ENCODE data around the gene VWF.
A peak's percentile ranks its signal among the peaks of the same experiment; 100 is the strongest.

Gene VWF

DNA sequence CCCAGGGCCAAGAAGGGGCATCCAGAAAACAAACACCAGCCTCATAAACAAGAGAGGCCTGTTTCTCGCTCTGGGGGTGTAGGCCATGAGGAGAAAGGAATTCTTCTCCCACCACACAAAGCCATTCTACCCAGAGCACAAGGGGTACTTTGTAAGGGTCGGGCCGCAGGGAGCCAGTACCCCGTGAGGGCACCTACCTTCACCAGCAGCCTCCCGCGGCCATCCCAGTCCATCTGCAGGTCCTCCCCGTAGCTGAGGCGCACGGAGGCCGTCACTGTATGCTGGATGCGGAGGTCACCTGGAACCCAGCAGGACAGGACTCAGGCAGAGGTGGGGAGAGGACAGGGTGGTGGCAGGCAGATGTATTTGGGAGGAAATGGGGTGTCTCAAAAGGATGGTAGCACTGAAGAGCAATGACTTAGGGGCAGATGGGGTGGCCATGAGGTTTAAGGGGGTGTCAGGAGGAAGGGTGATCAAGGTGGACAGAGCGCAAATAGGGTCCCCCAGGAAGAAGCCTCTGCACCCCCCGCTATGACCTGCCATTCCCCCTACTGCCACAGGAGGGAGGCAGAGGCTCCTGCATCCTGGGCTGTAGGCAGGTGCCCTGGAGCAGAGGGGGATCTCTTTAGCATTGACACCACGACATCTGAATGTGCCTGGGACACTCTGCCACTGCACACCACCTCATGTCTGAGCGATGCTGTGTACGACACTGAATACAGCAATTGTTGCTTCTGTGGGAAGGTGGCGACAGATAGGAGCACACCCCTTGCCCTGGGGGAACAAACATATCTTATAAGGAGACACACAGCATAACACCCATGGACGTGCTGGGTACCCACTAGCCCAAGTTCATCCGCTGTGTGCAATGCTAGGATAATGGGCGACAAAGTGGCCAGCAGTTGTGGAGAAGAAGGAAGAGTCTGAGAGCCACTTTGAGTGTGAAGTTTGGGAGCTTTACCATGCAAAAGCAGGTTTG is 61.4 kb downstream of the VWF start:
- no peak for DNase-seq (ENCODE audit: low read depth, low spot score)

DNA sequence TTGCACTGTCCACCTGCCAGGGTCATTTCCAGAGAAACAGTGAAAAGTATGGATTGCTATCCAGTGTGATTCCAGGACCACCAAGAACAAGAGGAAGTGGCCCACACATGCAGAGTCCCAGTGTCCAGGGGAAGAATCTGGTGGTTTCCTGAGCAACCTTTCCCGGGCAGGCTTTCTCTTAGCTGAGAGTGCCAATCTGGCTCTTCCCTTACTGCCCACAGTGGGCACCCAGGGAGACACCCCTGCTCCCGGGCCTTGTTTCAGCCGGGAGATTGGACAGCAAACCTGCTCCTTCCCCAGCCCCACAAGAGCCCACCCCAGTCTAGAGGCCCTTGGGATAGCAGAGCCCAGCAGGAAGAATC is 62.1 kb downstream of the VWF start:
- DNase-seq (ENCODE audit: low read depth, low spot score) = no peak
- no peak overlapping the region for H3K9ac ChIP-seq (ENCODE audit: insufficient read length)
- no peaks in the 10 kb centered on the region for H3K36me3 ChIP-seq (ENCODE audit: insufficient read depth, low read length)
- H3K9me3 ChIP-seq (ENCODE audit: low read depth, low read length) = no peaks in the 10 kb centered on the region
- no peak overlapping the region for H3K4me3 ChIP-seq
- H3K27ac ChIP-seq = no peak overlapping the region
- TF ChIP-seq FOXP2 (optimal IDR thresholded peaks at IDR 0.05; ENCODE audit: control extremely low read depth, extremely low read length, insufficient read depth) (no peak), EZH2 (IDR thresholded peaks at IDR 0.05) (no peak), POLR2AphosphoS5 (IDR thresholded peaks at IDR 0.05; ENCODE audit: borderline replicate concordance, low read depth, low read length) (no peak)

More for the DNA sequence above, 61.4 kb downstream of the VWF start:
- Histone ChIP-seq H3K9ac (ENCODE audit: insufficient read length) (no peak overlapping the region), H3K9me3 (ENCODE audit: low read depth, low read length) (no peaks in the 10 kb centered on the region), H3K27ac (no peak overlapping the region), H3K4me3 (no peak overlapping the region), H3K36me3 (ENCODE audit: insufficient read depth, low read length) (no peaks in the 10 kb centered on the region)
- TF ChIP-seq POLR2AphosphoS5 (IDR thresholded peaks at IDR 0.05; ENCODE audit: borderline replicate concordance, low read depth, low read length) (no peak), EZH2 (IDR thresholded peaks at IDR 0.05) (no peak), FOXP2 (optimal IDR thresholded peaks at IDR 0.05; ENCODE audit: control extremely low read depth, extremely low read length, insufficient read depth) (no peak)

DNA sequence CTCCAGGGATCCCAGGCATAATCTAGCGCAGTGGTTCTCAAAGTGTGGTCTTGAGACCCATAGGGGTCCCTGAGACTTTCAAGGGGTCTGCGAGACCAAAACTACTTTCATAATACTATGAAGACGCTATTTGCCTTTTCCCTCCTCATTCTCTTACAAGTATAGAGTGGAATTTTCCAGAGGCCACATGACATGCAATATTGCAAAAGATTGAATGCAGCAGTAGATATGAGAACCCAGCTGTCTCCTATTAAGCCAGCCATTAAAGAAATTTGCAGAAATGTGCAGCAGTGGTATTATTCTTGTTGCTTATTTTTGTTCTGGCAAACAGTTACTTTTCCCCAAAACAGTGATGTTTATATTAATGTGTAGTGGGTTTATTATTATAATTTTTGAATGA is 62.8 kb downstream of the VWF start:
- peak; percentile 24 for DNase-seq (ENCODE audit: low read depth, low spot score)
- Histone ChIP-seq H3K4me3 (no peak overlapping the region), H3K9ac (ENCODE audit: insufficient read length) (peak overlapping the region; percentile 4), H3K27ac (peak overlapping the region; percentile 19; the same call in 1 of the 2 replicates), H3K9me3 (ENCODE audit: low read depth, low read length) (no peaks in the 10 kb centered on the region), H3K36me3 (ENCODE audit: insufficient read depth, low read length) (no peaks in the 10 kb centered on the region)
- TF ChIP-seq FOXP2 (optimal IDR thresholded peaks at IDR 0.05; ENCODE audit: control extremely low read depth, extremely low read length, insufficient read depth) (no peak), POLR2AphosphoS5 (IDR thresholded peaks at IDR 0.05; ENCODE audit: borderline replicate concordance, low read depth, low read length) (no peak), EZH2 (IDR thresholded peaks at IDR 0.05) (no peak)

DNA sequence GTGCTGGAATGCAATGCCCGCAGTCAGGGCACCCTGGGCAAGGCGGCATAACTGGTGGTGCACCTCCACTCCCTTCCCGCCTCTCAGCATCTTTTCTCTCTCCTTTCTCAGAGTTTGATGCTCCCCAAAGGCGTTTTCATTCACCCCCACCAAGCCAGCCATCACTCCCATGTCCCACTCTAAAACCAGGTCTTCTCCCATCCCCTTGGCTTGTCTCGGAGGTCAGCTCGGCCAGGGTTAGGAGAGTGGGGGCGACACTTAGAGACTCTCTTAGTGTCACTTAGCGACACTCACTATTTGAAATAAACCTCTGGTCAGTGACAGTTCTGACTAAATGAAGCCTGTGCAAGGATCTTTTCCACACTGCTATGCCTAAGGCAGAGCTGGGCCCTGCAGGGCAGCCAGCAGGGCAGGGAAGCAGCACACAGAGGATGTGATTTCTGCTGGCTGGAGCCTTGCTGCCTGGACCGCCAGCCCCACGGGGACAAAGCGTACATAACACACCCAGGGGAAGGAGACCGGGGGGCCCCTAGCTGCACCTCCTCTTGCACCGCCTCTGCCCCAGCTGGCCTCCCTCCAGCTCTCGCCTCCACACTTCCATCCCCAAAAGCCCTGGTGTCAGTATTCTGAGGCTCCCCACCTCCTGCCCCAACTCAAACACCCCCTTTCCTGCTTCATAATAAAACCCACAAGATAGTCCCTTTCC is 64.5 kb downstream of the VWF start:
- DNase-seq (ENCODE audit: low read depth, low spot score) = no peak
- Histone ChIP-seq H3K36me3 (ENCODE audit: insufficient read depth, low read length) (no peaks in the 10 kb centered on the region), H3K27ac (no peak overlapping the region), H3K9ac (ENCODE audit: insufficient read length) (no peak overlapping the region), H3K9me3 (ENCODE audit: low read depth, low read length) (no peaks in the 10 kb centered on the region), H3K4me3 (no peak overlapping the region)
- TF ChIP-seq FOXP2 (optimal IDR thresholded peaks at IDR 0.05; ENCODE audit: control extremely low read depth, extremely low read length, insufficient read depth) = no peak
- TF ChIP-seq POLR2AphosphoS5 (IDR thresholded peaks at IDR 0.05; ENCODE audit: borderline replicate concordance, low read depth, low read length) = no peak
- TF ChIP-seq EZH2 (IDR thresholded peaks at IDR 0.05) = no peak

DNA sequence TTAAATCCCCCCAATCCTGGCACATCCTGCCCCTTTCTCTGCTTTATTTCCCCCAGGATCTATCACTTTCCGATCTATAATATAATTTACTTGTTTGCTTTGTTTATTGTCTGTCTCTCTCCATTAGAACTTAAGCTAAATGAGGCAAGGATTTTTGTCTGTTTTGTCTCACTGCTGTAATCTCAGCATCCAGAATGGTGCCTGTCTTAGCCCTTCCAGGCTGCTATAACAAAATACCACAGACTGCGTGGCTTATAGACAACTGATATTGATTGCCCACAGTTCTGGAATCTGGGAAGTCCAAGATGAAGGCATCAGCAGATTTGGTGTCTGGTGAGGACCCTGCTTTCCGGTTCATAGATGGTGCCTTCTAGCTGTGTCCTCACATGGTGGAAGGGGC is 65.2 kb downstream of the VWF start:
- H3K9ac ChIP-seq (ENCODE audit: insufficient read length) = no peak overlapping the region
- H3K4me3 ChIP-seq = no peak overlapping the region
- H3K36me3 ChIP-seq (ENCODE audit: insufficient read depth, low read length) = no peaks in the 10 kb centered on the region
- H3K9me3 ChIP-seq (ENCODE audit: low read depth, low read length) = no peaks in the 10 kb centered on the region
- no peak overlapping the region for H3K27ac ChIP-seq
- TF ChIP-seq POLR2AphosphoS5 (IDR thresholded peaks at IDR 0.05; ENCODE audit: borderline replicate concordance, low read depth, low read length) = no peak
- no peak for TF ChIP-seq EZH2 (IDR thresholded peaks at IDR 0.05)
- TF ChIP-seq FOXP2 (optimal IDR thresholded peaks at IDR 0.05; ENCODE audit: control extremely low read depth, extremely low read length, insufficient read depth) = no peak
- DNase-seq (ENCODE audit: low read depth, low spot score) = no peak

DNA sequence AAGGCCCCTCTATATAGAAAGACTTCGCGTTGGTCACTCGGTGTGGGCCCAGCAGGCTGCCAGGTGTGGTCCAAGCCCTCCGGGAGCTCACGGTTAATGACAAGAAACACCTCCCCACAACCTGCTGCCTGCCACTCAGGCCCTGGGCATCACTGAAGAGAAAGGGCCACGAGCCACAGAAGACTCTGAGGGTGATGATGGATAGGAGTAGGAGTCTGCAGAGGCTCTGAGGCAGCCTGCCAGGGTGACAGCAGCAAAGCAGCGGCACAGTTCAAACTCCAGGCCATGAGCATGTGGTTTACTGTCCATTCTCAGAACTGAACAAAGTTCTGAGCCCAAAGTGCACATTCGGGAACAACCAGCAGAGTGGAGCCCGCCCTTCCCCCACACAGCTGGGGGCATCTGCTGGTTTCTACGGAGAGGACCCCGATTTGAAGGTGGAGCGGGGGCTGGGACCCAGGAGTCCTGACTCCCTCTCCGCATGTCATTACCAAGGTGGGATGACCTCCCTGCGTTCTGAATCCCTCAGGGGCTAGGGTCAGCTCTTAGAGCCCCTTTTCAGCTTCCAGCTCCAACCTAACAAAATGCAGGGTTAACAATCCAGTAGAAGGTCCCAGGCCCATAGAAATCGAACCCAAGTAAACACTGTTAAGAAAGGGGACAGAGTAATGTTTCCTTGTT is 65.8 kb downstream of the VWF start:
- Histone ChIP-seq H3K4me3 (no peak overlapping the region), H3K9ac (ENCODE audit: insufficient read length) (no peak overlapping the region), H3K9me3 (ENCODE audit: low read depth, low read length) (no peaks in the 10 kb centered on the region), H3K27ac (no peak overlapping the region), H3K36me3 (ENCODE audit: insufficient read depth, low read length) (no peaks in the 10 kb centered on the region)
- TF ChIP-seq EZH2 (IDR thresholded peaks at IDR 0.05) = no peak
- no peak for TF ChIP-seq POLR2AphosphoS5 (IDR thresholded peaks at IDR 0.05; ENCODE audit: borderline replicate concordance, low read depth, low read length)
- TF ChIP-seq FOXP2 (optimal IDR thresholded peaks at IDR 0.05; ENCODE audit: control extremely low read depth, extremely low read length, insufficient read depth) = no peak
- DNase-seq (ENCODE audit: low read depth, low spot score) = no peak

DNA sequence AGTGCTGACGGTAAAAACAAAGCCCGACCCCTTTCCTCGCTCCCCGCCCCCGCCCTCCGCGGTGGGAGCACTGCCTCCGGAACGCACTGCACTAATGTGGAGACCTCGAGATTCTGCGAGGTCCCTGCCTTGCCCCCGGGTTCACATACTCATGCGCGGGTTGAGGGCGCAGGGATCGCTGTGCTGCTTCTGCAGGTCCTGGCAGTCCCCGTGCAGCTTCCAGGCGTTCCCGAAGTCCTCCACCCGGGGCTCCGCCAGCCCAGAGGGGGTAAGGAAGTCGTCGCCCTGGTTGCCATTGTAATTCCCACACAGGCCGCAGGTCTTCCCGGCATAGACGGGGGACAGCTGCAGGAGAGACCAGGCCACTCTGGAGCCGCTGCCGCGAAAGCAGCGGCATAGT is 66.8 kb downstream of the VWF start:
- Histone ChIP-seq H3K36me3 (ENCODE audit: insufficient read depth, low read length) (no peaks in the 10 kb centered on the region), H3K4me3 (no peak overlapping the region), H3K9me3 (ENCODE audit: low read depth, low read length) (no peaks in the 10 kb centered on the region), H3K27ac (no peak overlapping the region), H3K9ac (ENCODE audit: insufficient read length) (no peak overlapping the region)
- TF ChIP-seq POLR2AphosphoS5 (IDR thresholded peaks at IDR 0.05; ENCODE audit: borderline replicate concordance, low read depth, low read length) (no peak), EZH2 (IDR thresholded peaks at IDR 0.05) (no peak), FOXP2 (optimal IDR thresholded peaks at IDR 0.05; ENCODE audit: control extremely low read depth, extremely low read length, insufficient read depth) (no peak)
- DNase-seq (ENCODE audit: low read depth, low spot score) = no peak
